PFSK-1 (cell line): ENCODE results near the gene PTP4A2.

Experiments used
- FOXP2 ChIP-seq: optimal IDR thresholded peaks from 2 replicates; pipeline ENCODE3; 2011; ENCODE audit warnings: borderline replicate concordance, control low read depth, inconsistent platforms; ENCODE audit not compliant: insufficient read depth; ENCODE audit errors: extremely low read length, extremely low read depth
- POLR2AphosphoS5 ChIP-seq: IDR thresholded peaks from 2 replicates; pipeline ENCODE4 v1.6.1; 2012; ENCODE audit warnings: low read depth, mild to moderate bottlenecking, control low read depth, low read length, moderate library complexity
- REST ChIP-seq, 2 experiments: IDR thresholded peaks; 2 replicates each; pipeline versions ENCODE4 v1.6.1 to v1.8.0; 2011 to 2012; ENCODE audit warnings: low read depth in 2 of 2, low read length in 2 of 2, control low read depth in 1 of 2, inconsistent platforms in 1 of 2, mild to moderate bottlenecking in 1 of 2, moderate library complexity in 1 of 2; ENCODE audit not compliant: insufficient read depth in 1 of 2
- SIN3A ChIP-seq: IDR thresholded peaks from 2 replicates; pipeline ENCODE4 v1.6.1; 2012; ENCODE audit warnings: mild to moderate bottlenecking, low read length, moderate library complexity, borderline replicate concordance; ENCODE audit not compliant: insufficient read depth
- TAF1 ChIP-seq: IDR thresholded peaks from 2 replicates; pipeline ENCODE4 v1.6.1; 2012; ENCODE audit warnings: low read length, control low read depth, borderline replicate concordance; ENCODE audit not compliant: insufficient read depth

The PTP4A2 gene

DNA sequence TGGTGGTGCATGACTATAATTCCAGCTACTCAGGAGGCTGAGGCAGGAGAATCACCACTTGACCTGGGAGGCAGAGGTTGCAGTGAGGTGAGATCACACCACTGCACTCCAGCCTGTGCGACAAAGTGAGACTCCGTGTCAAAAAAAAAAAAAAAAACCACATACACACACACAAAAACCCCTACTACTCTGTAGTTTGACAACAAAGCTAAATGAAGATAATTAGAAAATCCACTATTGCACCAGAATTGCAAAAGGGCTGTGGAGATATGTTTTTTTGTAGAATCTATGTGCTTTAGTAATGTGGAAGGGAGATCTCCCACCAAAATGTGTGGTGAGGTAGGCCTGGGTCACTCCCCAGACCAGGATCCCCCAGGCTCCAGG, 43.3 kb upstream of the PTP4A2 start:
- no peak for TF ChIP-seq REST (IDR thresholded peaks at IDR 0.05; ENCODE audit: insufficient read depth in 1 of 2, low read depth in 2 of 2, low read length in 2 of 2)
- TF ChIP-seq FOXP2 = no peak
- no peak for TF ChIP-seq POLR2AphosphoS5
- no peak for TF ChIP-seq SIN3A
- TF ChIP-seq TAF1 = no peak

DNA sequence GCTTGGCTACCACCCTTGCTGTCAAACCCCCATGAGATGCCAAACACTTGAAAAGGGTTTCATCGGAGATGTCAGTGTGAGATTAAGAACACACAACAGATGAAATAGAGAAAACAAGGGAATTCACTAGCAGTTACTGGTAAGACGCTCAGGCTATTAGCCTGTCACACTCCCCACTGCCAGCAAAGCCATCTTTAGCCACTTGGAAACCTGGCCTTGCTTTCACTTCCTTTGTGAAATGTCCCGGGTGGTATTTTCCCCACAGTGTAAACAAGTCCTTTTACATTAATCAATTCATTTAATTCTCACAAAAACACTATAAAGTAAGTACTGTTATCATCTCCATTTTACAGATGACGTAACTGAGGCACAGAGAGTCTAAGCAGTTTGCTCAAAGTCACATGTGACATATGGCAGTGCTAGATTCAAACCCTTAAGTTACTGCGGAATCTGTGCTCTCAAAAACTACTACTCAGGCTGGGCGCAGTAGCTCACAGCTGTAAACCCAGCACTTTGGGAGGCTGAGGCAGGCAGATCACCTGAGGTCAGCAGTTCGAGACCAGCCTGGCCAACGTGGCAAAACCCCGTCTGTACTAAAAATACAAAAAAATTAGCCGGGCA, 42.8 kb upstream of the PTP4A2 start:
- TF ChIP-seq SIN3A (no peak), FOXP2 (no peak), REST (IDR thresholded peaks at IDR 0.05; ENCODE audit: insufficient read depth in 1 of 2, low read depth in 2 of 2, low read length in 2 of 2) (no peak), POLR2AphosphoS5 (no peak), TAF1 (no peak)

GRCh38 chr1:31978843-31979400, 40.8 kb upstream of the PTP4A2 start:
- no peak for TF ChIP-seq REST (IDR thresholded peaks at IDR 0.05; ENCODE audit: insufficient read depth in 1 of 2, low read depth in 2 of 2, low read length in 2 of 2)
- no peak for TF ChIP-seq FOXP2
- no peak for TF ChIP-seq POLR2AphosphoS5
- no peak for TF ChIP-seq SIN3A
- no peak for TF ChIP-seq TAF1

GRCh38 chr1:31977385-31978131, 39.4 kb upstream of the PTP4A2 start:
- TF ChIP-seq FOXP2 = no peak
- no peak for TF ChIP-seq TAF1
- TF ChIP-seq REST (IDR thresholded peaks at IDR 0.05; ENCODE audit: insufficient read depth in 1 of 2, low read depth in 2 of 2, low read length in 2 of 2) = no peak
- TF ChIP-seq POLR2AphosphoS5 = no peak
- TF ChIP-seq SIN3A = no peak
